Fibroblast of skin of right quadriceps (primary cell): ENCODE measurements around the gene CCDC187.

Source experiments
- DNase-seq: peaks from one replicate; pipeline ENCODE4 v3.0.0-alpha.2; 2013

The CCDC187 gene

GRCh38 chr9:136264441-136265405, 39.2 kb downstream of the CCDC187 start:
- no peak for DNase-seq

- DNase-seq, result no peak
Observed at GRCh38 chr9:136264031-136264430, 39.9 kb downstream of the CCDC187 start.

- no peak for DNase-seq
Observed at GRCh38 chr9:136262671-136263178, 41.2 kb downstream of the CCDC187 start.

GRCh38 chr9:136261686-136262430, 42.0 kb downstream of the CCDC187 start:
- no peak for DNase-seq

GRCh38 chr9:136260936-136261472, 42.9 kb downstream of the CCDC187 start:
- DNase-seq, result no peak

GRCh38 chr9:136260521-136260920, 43.4 kb downstream of the CCDC187 start:
- no peak for DNase-seq

GRCh38 chr9:136259836-136260235, 44.1 kb downstream of the CCDC187 start:
- DNase-seq, result no peak

GRCh38 chr9:136259517-136259813, 44.4 kb downstream of the CCDC187 start:
- no peak for DNase-seq

GRCh38 chr9:136258786-136259516, 44.9 kb downstream of the CCDC187 start:
- no peak for DNase-seq

- DNase-seq, result no peak
Observed at GRCh38 chr9:136258299-136258625, 45.6 kb downstream of the CCDC187 start.

GRCh38 chr9:136257381-136258298, 46.3 kb downstream of the CCDC187 start:
- no peak for DNase-seq

GRCh38 chr9:136255896-136256890, 47.7 kb downstream of the CCDC187 start:
- no peak for DNase-seq

- no peak for DNase-seq
Observed at GRCh38 chr9:136255166-136255538, 48.7 kb downstream of the CCDC187 start.

GRCh38 chr9:136254381-136255165, 49.3 kb downstream of the CCDC187 start:
- no peak for DNase-seq

GRCh38 chr9:136253246-136254130, 50.4 kb downstream of the CCDC187 start:
- no peak for DNase-seq

GRCh38 chr9:136252846-136253245, 51.0 kb downstream of the CCDC187 start:
- no peak for DNase-seq

GRCh38 chr9:136252281-136252680, 51.6 kb downstream of the CCDC187 start:
- DNase-seq, result no peak

GRCh38 chr9:136251264-136252115, 52.4 kb downstream of the CCDC187 start:
- DNase-seq, result no peak
